ENCODE data around the gene RPS18. TPM values are rescaled to one million over a fixed set of nuclear protein-coding genes. Genes with fewer than 3 reads are reported as not detected.
"Not testable (repeated sequence)": the region's sequence is repeated elsewhere in the genome, so short reads cannot be mapped to it uniquely, and the experiment has no call there.

Gene RPS18
- total RNA-seq, 6 experiments from 2014 or later, result 504 to 932 (median 612) TPM

DNA sequence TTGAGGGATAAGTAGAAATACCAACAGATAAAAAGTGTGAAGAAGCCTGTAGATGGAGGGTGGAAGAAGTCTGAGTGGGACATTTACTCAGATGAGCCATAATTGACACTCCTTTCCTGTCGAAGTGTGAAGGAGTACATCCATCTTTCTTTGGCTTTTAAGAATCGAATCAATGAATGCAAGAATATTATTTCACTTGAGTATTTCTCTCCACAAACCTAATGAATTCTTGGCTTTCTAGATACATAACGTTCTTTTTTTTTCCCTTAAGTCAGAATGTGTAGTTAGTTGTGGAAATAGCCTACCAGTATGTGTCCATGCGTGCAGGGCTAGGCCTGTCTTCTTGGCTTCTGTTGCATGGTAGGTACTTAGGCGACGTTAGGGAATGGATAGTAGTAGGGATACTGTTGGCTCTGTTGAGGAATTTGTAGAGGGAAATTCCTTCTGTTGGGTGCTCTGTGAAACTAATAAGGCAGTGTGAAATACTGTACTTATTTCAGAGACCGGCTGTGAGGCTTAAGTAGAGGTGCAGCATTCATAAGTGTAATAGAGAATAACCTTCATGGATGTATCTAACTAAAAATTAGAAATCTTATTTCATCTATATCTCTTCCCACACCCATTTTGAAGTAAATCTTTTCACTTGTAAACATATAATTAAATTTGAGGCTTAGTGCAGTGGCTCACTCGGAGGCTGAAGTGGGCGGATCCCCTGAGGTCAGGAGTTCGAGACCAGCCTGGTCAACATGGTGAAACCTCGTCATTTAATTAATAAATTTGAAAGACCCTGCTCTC, 1.5 kb downstream of the RPS18 start:
- no peaks in the 10 kb centered on the region for H3K27me3 ChIP-seq
- peak overlapping the region; percentile 60 to 95 (median 91) for H3K4me3 ChIP-seq
- no peak for DNase-seq
- H3K4me1 ChIP-seq, result peaks cover 2 to 49% (median 21%) of the 10 kb centered on the region in 4 donors
- H3K9me3 ChIP-seq, result no peaks in the 10 kb centered on the region
- intact Hi-C loops (cut with DNase I), result no loop called here
- WGBS (ENCODE audit: insufficient coverage, low coverage, low lambda C conversion rate, missing lambda C conversion rate), result 25% methylated on average over 10 of the region's 11 CpGs
- H3K36me3 ChIP-seq, result peaks cover 0 to 40% (median 7%) of the 10 kb centered on the region in 4 donors
- no peak overlapping the region for H3K27ac ChIP-seq
- no peak for ATAC-seq
- TF ChIP-seq POLR2A (IDR thresholded peaks at IDR 0.05) (no peak), CTCF (IDR thresholded peaks at IDR 0.05) (no peak)

GRCh38 chr6:33273924-33274902, 2.3 kb downstream of the RPS18 start:
- no peaks in the 10 kb centered on the region for H3K9me3 ChIP-seq
- peaks cover 0 to 32% (median 6%) of the 10 kb centered on the region in 4 donors for H3K36me3 ChIP-seq
- TF ChIP-seq POLR2A (IDR thresholded peaks at IDR 0.05), result no peak
- no peak for TF ChIP-seq CTCF (IDR thresholded peaks at IDR 0.05)
- ATAC-seq (no peak), DNase-seq (no peak)
- H3K27ac ChIP-seq, result no peak overlapping the region
- H3K27me3 ChIP-seq, result no peaks in the 10 kb centered on the region
- intact Hi-C loops (cut with DNase I), result no loop called here
- peak overlapping the region in 1 of 3 donors; percentile 3 for H3K4me3 ChIP-seq
- 50% methylated on average over 12 of the region's 14 CpGs for WGBS (ENCODE audit: insufficient coverage, low coverage, low lambda C conversion rate, missing lambda C conversion rate)
- H3K4me1 ChIP-seq, result peaks cover 2 to 49% (median 21%) of the 10 kb centered on the region in 4 donors

DNA sequence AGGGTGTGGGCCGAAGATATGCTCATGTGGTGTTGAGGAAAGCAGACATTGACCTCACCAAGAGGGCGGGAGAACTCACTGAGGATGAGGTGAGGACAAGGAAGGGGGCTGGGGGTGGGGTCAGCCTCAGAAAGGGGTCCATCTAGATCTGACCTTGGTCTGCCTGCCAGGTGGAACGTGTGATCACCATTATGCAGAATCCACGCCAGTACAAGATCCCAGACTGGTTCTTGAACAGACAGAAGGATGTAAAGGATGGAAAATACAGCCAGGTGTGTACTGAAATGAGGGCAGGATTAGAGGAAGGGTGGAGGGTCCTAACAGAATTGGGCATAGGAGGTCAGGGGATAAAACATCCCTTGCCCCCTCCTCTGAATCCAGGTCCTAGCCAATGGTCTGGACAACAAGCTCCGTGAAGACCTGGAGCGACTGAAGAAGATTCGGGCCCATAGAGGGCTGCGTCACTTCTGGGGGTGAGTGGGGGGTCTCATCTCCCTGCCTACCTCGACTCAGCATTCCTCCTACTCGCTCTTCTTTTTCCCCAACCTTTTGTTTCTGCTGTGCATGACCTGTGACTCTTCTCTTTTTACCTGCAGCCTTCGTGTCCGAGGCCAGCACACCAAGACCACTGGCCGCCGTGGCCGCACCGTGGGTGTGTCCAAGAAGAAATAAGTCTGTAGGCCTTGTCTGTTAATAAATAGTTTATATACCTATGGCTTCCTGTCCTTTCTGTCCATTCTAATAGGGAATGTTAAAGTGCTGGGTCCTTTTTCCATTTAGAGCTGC, 4.1 kb downstream of the RPS18 start:
- 68% methylated on average over 8 of the region's 16 CpGs for WGBS (ENCODE audit: insufficient coverage, low coverage, low lambda C conversion rate, missing lambda C conversion rate)
- H3K27ac ChIP-seq, result peak overlapping the region in 1 of 3 donors; percentile 61

GRCh38 chr6:33276581-33276863, 4.6 kb downstream of the RPS18 start:
- peaks cover 0 to 33% (median 6%) of the 10 kb centered on the region in 4 donors for H3K36me3 ChIP-seq
- intact Hi-C loops (cut with DNase I), result no loop called here
- H3K9me3 ChIP-seq, result no peaks in the 10 kb centered on the region
- DNase-seq (no peak), ATAC-seq (no peak)
- TF ChIP-seq CTCF (IDR thresholded peaks at IDR 0.05), result no peak
- no peak for TF ChIP-seq POLR2A (IDR thresholded peaks at IDR 0.05)
- H3K4me1 ChIP-seq, result peaks cover 2 to 41% (median 21%) of the 10 kb centered on the region in 4 donors
- H3K27ac ChIP-seq, result peak overlapping the region; percentile 36 to 72 (median 61)
- peak overlapping the region; percentile 44 to 66 (median 56) for H3K4me3 ChIP-seq
- H3K27me3 ChIP-seq, result no peaks in the 10 kb centered on the region

More for the DNA sequence above, 4.1 kb downstream of the RPS18 start:
- H3K27me3 ChIP-seq; H3K9me3 ChIP-seq; ATAC-seq; DNase-seq; intact Hi-C loops (cut with DNase I): not testable (repeated sequence)
- peaks cover 0 to 33% (median 6%) of the 10 kb centered on the region in 4 donors for H3K36me3 ChIP-seq
- peaks cover 2 to 42% (median 21%) of the 10 kb centered on the region in 4 donors for H3K4me1 ChIP-seq
- peak overlapping the region in 2 of 3 donors; percentile 44 to 66 for H3K4me3 ChIP-seq
